ENCODE measurements around the gene SAMD1. TPM values are rescaled to one million over a fixed set of nuclear protein-coding genes. Genes with fewer than 3 reads are reported as not detected.

Gene SAMD1
- total and polyA plus RNA-seq, 10 donors: 19.6 to 36.8 (median 30.5) TPM

DNA sequence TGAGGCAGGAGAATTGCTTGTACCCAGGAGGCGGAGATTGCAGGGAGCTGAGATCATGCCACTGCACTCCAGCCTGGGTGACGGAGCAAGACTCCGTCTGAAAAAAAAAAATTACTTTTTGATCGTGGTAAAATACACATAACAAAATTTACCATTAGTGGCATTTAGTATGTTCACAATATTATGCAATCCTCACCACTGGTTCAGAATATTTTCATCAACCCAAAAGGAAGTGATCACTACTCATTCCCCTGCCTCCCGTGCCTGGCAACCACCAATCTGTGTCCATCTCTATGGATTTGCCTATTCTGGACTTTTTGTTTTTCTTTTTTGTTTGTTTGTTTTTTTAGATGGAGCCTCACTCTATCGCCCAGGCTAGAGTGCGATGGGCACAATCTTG lies 27.4 kb downstream of the SAMD1 start:
- DNase-seq: no peak
- intact Hi-C loops (cut with DNase I; ENCODE audit: low total_unique reads): no loop called here
- no peaks in the 10 kb centered on the region for H3K36me3 ChIP-seq
- H3K27me3 ChIP-seq (replicated peaks in 1 of 7): peaks cover 0 to 56% (median 28%) of the 10 kb centered on the region in 7 donors
- H3K4me1 ChIP-seq: peaks cover 0 to 12% (median 8%) of the 10 kb centered on the region in 6 donors
- H3K9me3 ChIP-seq: no peaks in the 10 kb centered on the region
- H3K27ac ChIP-seq: no peak overlapping the region
- no peak overlapping the region for H3K4me3 ChIP-seq
- 64 to 81% (median 70%) methylated on average over 7 of the region's 7 CpGs for WGBS, 5 donors
- TF ChIP-seq, protein P1, sequence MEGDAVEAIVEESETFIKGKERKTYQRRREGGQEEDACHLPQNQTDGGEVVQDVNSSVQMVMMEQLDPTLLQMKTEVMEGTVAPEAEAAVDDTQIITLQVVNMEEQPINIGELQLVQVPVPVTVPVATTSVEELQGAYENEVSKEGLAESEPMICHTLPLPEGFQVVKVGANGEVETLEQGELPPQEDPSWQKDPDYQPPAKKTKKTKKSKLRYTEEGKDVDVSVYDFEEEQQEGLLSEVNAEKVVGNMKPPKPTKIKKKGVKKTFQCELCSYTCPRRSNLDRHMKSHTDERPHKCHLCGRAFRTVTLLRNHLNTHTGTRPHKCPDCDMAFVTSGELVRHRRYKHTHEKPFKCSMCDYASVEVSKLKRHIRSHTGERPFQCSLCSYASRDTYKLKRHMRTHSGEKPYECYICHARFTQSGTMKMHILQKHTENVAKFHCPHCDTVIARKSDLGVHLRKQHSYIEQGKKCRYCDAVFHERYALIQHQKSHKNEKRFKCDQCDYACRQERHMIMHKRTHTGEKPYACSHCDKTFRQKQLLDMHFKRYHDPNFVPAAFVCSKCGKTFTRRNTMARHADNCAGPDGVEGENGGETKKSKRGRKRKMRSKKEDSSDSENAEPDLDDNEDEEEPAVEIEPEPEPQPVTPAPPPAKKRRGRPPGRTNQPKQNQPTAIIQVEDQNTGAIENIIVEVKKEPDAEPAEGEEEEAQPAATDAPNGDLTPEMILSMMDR (IDR thresholded peaks at IDR 0.05 in 8 of 11, conservative IDR thresholded peaks at IDR 0.05 in 3 of 11): no peak
- no peak for TF ChIP-seq POLR2AphosphoS5 (IDR thresholded peaks at IDR 0.05)
- TF ChIP-seq POLR2A (IDR thresholded peaks at IDR 0.05): no peak

GRCh38 chr19:14062558-14062855 lies 28.0 kb downstream of the SAMD1 start:
- TF ChIP-seq, protein P1 (IDR thresholded peaks at IDR 0.05 in 8 of 11, conservative IDR thresholded peaks at IDR 0.05 in 3 of 11): no peak
- no peak for TF ChIP-seq POLR2AphosphoS5 (IDR thresholded peaks at IDR 0.05)
- no peak for TF ChIP-seq POLR2A (IDR thresholded peaks at IDR 0.05)
- intact Hi-C loops (cut with DNase I; ENCODE audit: low total_unique reads): no loop called here
- Histone ChIP-seq H3K4me1 (peaks cover 0 to 18% (median 13%) of the 10 kb centered on the region in 6 donors), H3K9me3 (no peaks in the 10 kb centered on the region), H3K27me3 (replicated peaks in 1 of 7) (peaks cover 0 to 62% (median 34%) of the 10 kb centered on the region in 7 donors), H3K36me3 (no peaks in the 10 kb centered on the region), H3K27ac (no peak overlapping the region), H3K4me3 (no peak overlapping the region)
- no peak for DNase-seq
- WGBS, 5 donors: 84 to 92% (median 90%) methylated on average over 5 of the region's 5 CpGs

DNA sequence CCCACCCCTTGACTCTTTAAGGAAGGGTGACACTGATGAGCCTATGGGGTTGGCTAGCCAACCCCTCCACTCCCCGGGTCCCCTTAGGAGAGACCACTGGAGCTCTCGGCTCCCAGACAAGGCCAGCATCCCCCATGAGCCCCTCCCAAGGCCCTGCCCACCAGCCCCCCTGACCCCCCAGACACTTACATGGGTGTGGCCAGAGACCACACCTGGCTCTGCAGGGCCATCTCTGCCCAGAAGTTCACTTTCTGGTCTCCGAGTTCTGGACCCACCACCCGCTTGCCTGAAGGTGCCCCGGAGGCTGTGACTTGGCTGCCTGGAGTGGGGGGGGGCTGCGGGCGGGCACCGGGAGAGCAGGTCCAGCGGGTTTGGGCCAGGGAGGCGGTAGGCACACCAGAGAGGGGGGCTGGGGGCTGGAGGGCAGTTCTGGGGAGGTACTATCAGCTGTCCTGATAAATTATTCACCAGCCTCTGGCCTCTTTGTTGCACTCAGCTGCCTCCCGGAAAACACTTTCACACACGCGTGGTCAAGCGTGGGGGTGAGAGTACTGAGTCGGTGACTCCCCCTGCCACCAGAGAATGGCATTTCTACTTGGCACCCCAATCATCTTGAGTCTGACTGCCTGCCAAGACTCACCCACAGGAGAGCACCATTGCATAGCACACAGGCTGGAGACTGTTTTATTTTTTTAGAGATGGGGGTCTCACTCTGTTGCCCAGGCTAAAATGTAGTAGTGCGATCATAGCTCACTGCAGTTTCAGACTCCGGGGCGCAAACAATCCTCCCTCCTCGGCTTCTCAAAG lies 28.6 kb downstream of the SAMD1 start, which contains the start of gene PALM3:
Gene PALM3, minus strand, starts transcription at position 326 of the 807 bp plus-strand sequence. Its CDS starts 96 bp downstream, at position 230.
- intact Hi-C loops (cut with DNase I; ENCODE audit: low total_unique reads): no loop called here
- Histone ChIP-seq H3K27ac (no peak within 1 kb of the TSS), H3K36me3 (no peaks in the 10 kb centered on the region), H3K9me3 (no peaks in the 10 kb centered on the region), H3K27me3 (replicated peaks in 1 of 7) (peaks cover 0 to 68% (median 39%) of the 10 kb centered on the region in 7 donors), H3K4me3 (no peak within 1 kb of the TSS), H3K4me1 (peaks cover 0 to 24% (median 17%) of the 10 kb centered on the region in 6 donors)
- no peak for TF ChIP-seq POLR2A (IDR thresholded peaks at IDR 0.05)
- 64 to 80% (median 73%) methylated on average over 11 to 19 of the region's 19 CpGs for whole genome bisulfite sequencing, 5 donors
- DNase-seq: no peak

DNA sequence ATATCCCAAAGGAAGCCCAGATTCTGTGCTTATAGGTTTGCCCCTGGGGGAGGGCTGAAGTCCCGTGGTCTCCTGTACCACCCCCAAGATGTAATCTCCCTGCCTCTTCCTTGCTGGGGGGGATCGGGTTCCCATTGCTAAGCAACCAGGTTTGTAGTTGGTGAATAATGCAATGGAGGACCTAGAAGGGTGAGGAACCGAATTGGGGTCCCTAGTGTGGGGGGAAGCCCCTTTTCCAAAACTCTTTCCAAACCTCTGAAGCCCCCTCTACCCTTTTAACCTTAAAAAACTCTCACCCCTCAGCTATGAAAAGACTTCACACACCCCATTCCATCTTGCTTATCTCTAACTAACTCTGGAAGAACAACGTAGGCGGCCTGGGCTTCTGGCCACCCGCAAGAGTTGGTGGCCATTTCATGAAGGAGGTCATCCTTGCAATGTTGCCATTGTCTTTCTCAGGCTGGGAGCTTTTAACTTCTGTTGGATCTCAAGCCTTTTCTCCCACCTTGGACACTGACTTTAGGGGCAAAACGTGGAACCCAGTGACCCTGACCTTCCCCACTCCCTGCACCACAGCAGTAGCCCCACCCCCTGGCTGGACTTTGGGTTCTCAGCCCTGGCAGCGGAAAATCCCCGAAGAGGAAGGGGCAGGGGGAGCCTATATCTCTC lies 29.3 kb downstream of the SAMD1 start:
- 55 to 66% (median 57%) methylated on average over 9 of the region's 9 CpGs for WGBS, 5 donors
- Histone ChIP-seq H3K4me3 (no peak overlapping the region), H3K27me3 (replicated peaks in 1 of 7) (peaks cover 0 to 75% (median 44%) of the 10 kb centered on the region in 7 donors), H3K9me3 (no peaks in the 10 kb centered on the region), H3K4me1 (peaks cover 0 to 26% (median 17%) of the 10 kb centered on the region in 6 donors), H3K36me3 (no peaks in the 10 kb centered on the region), H3K27ac (no peak overlapping the region)
- intact Hi-C loops (cut with DNase I; ENCODE audit: low total_unique reads): no loop called here
- no peak for TF ChIP-seq POLR2A (IDR thresholded peaks at IDR 0.05)
- no peak for TF ChIP-seq POLR2AphosphoS5 (IDR thresholded peaks at IDR 0.05)
- no peak for DNase-seq

DNA sequence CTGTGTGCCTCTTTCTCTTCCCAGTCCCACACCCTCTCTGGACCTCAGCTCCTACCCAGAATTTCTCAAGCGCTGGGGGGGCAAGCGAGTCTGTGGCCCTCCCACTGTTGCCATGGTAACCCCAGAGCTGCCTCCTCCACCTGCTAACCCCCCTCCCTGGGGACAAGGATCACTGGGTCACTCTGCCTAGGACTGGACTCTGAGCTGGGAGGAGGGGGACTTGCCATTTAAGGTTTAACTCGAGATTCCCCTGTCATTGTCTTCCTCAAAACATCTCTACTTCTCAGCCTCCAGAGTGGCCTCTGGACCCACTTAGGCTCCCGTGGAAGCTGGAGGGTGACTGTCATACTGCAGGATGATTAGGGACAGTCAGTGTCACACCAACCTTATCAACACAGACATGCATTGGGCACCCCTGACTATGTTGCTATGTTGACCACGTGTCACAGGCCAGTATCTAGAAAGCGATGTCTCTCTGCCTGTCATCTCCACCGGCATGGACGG lies 30.8 kb downstream of the SAMD1 start:
- Histone ChIP-seq H3K9me3 (no peaks in the 10 kb centered on the region), H3K27ac (no peak overlapping the region), H3K4me1 (peaks cover 0 to 26% (median 17%) of the 10 kb centered on the region in 6 donors), H3K27me3 (replicated peaks in 1 of 7) (peaks cover 0 to 79% (median 44%) of the 10 kb centered on the region in 7 donors), H3K36me3 (no peaks in the 10 kb centered on the region), H3K4me3 (no peak overlapping the region)
- TF ChIP-seq POLR2A (IDR thresholded peaks at IDR 0.05) (no peak), POLR2AphosphoS5 (IDR thresholded peaks at IDR 0.05) (no peak)
- TF ChIP-seq, protein P1 (IDR thresholded peaks at IDR 0.05 in 8 of 11, conservative IDR thresholded peaks at IDR 0.05 in 3 of 11): no peak
- WGBS, 5 donors: 54 to 66% (median 58%) methylated on average over 8 of the region's 8 CpGs
- no peak for DNase-seq
- intact Hi-C loops (cut with DNase I; ENCODE audit: low total_unique reads): no loop called here
